T follicular helper cell (primary cell): Measurements from ENCODE around the gene CYP2W1.

Source experiments
- DNase-seq: peaks from one replicate; pipeline ENCODE4 v3.0.0-alpha.2; 2020; ENCODE audit warnings: low read depth

CYP2W1 gene

DNA sequence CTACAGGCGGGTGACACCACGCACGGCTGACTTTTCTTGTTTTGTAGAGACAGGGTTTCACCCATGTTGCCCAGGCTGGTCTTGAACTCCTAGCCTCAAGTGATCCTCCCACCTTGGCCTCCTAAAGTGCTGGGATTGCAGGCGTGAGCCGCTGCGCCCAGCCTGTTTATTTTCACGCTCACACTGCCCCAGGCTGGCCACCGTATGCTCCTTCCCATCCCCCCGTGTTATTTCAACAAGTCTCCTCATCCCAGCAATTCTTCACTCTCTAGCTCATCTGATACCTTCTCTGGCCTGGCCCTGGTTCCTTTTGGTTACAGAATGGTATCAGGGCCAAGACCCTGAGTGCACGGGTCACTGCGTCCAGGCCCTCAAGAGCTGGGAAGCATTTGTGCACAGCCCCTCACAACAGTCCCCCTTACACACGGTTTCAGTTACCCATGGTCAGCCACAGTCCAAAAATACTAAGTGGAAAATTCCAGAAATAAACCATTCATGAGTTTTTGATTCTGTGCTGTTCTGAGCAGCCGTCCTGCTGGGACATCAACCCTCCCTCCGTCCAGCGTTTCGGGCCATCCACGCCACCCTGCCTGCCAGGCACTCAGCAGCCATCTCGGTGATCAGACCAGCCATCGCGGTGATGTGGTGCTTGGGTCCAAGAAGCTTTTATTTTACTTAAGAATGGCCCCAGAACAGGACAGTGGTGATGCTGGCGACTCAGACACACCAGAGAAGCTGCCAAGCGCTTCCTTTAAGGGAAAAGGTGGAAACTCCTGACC is 16.5 kb upstream of the CYP2W1 start:
- DNase-seq: no peak

- no peak for DNase-seq
Observed at GRCh38 chr7:967361-968082, 15.5 kb upstream of the CYP2W1 start.

GRCh38 chr7:968205-969105 is 14.5 kb upstream of the CYP2W1 start:
- DNase-seq: no peak

DNA sequence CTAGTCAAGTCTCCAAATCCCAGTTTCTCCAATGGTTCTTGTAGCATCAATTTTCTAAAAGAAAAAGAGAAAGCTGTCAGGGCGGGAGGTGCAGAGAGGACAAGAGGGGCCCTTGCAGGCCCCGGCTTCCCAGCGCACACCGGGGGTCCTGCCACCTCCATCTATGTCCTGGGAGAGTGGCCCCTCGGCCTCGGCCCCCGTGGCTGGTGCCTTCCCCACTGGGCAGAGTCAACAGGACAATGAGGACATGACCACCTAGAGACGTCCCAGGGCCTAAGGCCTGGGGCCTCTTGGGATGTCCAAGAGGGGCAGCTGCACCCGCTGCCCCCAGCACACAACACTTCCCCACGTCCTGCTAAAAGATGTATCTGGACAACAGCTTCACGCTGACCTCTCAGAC is 13.6 kb upstream of the CYP2W1 start:
- DNase-seq: no peak

- no peak for DNase-seq
Observed at GRCh38 chr7:970744-971143, 12.2 kb upstream of the CYP2W1 start.

DNA sequence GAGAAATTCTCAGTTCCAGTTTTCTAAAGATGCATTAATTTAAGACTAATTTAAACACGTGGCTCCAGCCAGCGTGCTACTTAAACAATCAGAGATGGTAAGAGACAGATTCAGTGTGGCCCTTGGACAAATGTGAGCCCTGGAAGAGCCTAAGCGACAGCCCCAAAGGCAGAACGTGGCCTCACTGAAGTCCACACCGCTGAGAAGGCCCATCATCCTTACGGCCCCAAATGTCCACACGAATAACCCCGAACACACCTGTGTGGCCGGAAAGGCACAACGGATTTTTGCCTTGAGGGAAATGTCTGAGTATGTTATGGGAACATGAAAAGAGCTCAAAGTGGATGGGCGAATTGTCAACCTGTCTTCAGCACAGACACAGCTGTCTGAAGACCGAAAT is 10.9 kb upstream of the CYP2W1 start:
- DNase-seq: no peak

DNA sequence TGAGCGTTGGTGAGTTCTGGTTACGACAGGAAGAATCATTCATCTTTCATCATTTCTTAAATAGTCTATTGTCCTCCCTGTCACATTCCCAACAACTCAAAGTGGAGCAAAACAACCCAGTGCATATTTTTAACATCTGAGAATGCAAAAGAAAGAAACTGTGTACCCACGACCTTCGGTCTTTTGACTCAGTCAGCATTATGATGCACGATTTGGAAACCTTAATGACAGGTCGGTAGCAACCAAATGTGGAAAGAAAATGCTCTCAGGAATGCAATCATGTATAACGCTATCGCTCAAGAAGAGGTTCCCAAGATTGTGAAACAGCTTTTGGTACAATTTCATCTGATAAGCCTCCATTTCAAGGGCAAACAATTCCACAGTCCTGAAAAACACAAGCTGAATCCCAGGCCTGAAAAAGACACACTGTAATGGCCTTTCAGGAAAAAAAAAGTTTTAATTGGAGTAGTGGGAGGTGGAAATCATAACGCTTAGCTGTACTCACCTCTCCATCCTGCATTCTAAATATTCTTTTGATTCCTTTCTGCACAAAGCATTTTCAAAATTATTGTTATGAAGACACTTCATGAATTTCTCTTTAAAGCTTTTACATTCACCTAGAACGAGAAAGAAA is 10.2 kb upstream of the CYP2W1 start:
- DNase-seq: no peak

DNA sequence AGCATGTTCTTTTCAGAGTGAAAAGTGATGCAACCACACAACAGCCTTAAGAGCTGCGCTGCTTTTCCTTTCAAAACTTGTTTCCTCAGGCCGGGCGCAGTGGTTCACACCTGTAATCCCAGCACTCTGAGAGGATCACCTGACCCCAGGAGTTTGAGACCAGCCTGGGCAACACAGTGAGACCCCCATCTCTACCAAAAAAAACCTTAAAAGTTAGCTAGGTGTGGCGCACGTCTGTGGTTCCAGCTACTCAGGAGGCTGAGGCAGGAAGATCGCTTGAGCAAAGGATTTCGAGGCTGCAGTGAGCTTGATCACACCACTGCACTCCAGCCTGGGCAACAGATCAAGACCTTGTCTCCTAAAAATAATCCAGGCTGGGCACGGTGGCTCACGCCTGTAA is 9.7 kb upstream of the CYP2W1 start:
- DNase-seq: no peak

GRCh38 chr7:974172-974571 is 8.8 kb upstream of the CYP2W1 start:
- no peak for DNase-seq

DNA sequence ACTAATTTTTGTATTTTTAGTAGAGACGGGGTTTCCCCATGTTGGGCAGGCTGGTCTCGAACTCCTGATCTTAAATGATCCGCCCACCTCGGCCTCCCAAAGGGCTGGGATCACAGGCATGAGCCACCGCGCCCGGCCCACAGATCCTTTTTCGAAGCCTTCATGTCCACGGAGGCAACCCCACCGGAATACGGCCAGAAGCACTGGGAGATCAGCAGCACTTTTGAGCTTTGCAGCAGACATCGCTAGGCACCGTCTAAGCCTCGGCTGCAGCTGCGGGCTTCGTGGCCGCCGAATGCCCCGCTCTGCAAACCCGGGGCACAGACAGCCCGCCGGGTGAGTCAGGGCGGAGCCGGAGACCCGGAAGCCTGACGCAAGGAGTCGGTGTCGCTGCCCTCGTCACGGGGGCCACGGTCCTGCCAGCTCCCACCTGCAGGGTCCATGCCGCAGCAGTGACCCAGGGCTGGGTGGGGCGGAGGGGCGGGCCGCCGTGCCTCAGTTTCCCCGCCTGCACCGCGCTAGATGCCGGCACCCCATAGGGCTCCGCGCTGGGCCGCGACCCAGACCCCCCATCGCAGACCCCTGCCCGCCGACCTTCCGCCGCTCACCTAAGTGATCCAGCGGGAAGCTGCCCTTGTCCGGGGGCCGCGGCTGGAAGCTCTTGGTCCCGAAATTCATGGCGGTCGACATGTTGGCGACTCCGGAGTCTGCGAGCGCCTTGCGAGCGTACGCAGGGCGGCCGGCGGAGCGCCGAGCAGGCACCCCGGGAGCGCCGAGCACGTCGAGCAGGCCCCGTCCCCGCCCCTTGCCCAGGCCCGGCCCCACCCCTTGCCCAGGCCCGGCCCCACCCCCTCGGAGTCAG is 7.9 kb upstream of the CYP2W1 start, which contains the start of gene COX19:
Gene COX19, minus strand, starts transcription at position 730 of the 862 bp plus-strand sequence. Its CDS starts 40 bp downstream, at position 690.
- peak; percentile 85 for DNase-seq

- DNase-seq: no peak
Observed at GRCh38 chr7:975702-976473, 7.1 kb upstream of the CYP2W1 start.

DNA sequence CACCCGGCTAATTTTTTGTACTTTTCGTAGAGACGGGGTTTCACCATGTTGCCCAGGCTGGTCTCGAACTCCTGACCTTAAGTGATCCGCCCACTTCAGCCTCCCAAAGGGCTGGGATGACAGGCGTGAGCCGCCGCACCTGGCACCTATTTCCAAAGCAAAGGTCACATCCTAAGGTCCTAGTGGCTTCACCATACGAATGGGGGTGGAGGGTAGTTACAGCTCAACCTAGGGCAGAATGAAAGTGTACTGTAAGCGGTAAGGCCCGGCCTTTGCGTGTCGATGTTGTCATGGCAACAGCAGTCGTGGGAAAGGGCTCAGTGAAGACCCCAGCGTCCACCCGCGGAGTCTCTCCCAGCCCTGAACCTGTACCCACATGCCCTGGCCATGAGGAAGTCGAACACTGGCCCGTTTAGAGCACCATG is 6.1 kb upstream of the CYP2W1 start:
- no peak for DNase-seq

DNA sequence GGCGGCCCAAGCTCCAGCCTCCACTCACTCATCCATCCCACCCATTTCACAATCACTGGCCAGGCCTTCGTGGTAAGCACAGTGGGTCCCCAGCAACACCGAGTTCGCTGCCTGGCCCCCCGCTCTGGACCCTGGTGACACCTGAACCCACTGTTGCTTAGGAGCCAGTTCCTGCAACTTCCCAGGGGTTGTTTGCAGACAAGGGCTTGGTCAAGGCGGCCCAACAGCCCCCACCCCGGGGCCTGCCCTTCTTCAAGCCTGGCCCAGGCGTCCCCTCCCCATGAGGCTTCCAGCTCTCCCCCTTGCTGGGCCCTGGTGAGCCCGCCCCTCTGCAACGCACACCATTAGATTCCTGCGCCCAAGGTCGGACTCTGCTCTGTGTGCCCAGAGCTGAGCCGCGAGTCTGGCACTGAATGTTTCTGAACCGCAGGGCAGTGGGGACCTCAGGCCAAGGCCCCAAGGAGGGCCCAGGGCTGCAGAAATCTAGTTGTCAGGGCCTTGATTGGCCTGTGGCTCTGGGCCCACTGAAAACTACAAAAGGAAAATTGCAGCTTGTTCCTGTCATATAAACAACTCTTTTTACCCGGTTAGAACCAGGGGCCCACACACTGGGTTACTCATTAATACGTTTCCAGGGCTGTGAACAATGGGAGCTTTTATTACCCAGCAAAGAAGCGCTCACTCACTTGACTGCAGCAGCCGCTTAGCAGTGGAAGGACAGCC is 5.5 kb upstream of the CYP2W1 start:
- DNase-seq: no peak

DNA sequence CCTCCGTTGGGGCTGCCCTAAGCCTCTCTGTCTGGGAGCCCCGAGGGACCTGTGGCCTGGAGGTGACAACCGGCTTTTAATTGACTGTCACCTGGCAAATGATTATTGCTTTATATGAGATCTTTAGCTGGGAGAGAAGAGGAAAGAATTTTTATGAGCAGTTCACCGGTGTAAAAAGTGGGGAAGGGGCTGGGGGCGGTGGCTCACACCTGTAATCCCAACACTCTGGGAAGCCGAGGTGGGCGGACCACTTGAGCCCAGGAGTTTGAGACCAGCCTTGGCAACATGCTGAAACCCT is 5.0 kb upstream of the CYP2W1 start:
- DNase-seq: no peak

DNA sequence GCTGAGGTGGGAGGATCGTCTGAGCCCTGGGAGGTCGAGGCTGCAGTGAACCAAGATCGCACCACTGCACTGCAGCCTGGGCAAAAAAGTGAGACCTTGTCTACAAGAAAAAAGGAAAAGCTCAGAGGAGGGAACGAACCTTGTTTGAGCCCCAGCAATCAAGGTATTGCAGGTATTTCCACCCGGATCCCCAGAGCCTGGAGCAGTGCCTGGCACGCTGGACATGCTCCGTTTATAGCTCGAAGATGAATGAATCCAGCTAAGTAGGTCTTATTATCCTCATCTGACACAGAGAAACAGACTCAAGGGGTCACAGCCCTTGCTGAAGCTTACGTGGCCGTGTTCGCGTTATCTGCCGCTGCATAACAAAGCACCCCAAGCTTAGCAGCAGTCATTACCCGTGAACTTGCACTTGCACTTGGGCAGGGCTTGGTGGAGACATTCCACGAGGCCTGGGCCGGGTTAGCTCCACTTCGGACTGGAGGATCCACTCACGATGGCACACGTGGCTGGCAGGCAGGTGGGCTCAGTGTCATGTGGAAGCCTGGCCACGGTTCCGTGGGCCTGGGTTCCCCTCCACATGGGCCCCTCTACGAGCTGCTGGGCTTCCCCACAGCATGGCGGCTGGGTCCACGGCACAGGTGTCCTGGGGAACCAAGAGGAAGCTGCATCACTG is 4.4 kb upstream of the CYP2W1 start:
- no peak for DNase-seq

DNA sequence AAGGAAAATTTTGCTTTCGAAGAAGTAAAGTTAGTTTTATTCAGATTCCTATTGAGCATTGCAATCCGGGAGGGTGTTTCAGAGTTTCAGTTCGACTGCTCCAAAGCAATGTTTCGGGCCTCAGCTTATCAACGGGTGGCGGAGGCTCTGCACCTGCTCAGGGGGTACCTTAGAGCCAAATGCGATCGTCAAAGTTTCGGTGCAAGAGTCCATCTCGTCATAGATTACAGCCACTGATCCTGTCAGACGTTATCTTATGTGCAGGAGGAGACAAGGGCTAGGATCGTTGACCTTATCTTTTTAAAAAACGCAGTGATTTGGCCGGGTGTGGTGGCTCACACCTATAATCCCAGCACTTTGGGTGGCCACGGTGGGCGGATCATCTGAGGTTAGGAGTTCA is 3.8 kb upstream of the CYP2W1 start:
- DNase-seq: no peak

DNA sequence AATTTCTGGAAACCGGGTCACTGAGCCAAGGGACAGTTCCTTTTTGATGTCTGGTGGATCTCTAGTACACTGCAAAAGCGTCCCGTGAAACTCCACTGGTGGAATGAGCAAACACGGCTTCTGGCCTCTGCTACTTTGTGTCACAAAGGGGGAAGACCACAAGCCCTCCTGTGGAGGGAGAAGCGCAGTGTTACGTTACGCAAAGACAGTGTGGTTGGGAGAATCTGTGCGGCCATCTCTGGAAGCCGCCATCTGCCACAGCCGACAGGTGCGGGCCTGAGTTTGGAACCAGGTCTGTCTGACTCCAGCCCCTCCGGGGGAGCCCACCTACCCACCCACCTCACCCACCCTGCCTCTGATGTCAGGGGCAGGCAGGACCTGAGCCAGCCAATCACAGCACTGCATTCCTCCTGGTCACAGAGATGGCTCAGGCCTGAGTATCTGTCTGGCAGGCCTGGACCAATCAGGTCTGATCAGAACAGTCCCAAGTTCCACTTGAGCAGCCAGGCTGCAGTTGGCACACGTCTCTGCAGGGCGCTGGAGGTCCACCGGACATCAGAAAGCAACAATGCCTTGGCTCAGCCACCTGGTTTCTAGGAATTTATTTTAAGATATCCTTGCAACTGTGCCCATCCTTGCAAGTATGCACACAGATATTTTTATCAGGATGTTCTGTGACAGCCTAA is 3.0 kb upstream of the CYP2W1 start:
- no peak for DNase-seq

DNA sequence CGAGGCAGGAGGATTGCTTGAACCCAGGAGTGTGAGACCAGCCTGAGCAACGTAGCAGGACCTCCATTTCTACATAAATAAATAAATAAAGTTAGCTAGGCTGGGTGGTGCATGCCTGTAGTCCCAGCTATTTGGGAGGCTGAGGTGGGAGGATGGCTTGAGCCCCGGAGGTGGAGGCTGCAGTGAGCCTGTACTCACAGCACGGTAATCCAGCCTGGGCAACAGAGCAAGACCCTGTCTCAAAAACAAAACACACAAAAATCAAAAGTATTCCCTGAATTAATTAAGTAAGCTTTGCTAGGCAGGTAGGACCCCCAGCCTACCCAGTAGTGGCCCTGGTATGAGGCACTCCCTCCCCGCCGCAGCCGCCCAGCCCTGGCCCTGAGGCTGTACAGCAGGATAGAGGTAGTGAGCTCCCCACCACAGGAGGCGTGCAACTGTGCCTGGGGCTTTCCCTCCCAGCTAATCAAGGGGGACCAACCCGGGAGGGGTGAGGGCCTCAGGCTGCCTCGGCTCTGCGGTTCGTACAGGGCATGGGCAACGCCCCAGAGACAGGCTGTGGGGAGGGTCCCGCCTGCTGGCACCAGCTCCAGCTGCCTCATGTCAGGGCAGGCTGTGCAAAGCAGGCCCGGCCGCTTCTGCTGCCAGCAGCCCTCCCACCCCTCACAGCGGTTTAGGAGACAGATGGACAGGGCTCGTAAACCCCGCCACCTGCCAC is 1.0 kb upstream of the CYP2W1 start:
- DNase-seq: no peak
